HG03521 (cell line): ENCODE data around the gene POLR2I.

Source experiments
- ATAC-seq: cut with Tn5 transposase; IDR thresholded peaks from one replicate; pipeline ENCODE4 v1.9.1; 2021; ENCODE audit warnings: mild to moderate bottlenecking, moderate library complexity; ENCODE audit not compliant: unreplicated experiment

Gene POLR2I

DNA sequence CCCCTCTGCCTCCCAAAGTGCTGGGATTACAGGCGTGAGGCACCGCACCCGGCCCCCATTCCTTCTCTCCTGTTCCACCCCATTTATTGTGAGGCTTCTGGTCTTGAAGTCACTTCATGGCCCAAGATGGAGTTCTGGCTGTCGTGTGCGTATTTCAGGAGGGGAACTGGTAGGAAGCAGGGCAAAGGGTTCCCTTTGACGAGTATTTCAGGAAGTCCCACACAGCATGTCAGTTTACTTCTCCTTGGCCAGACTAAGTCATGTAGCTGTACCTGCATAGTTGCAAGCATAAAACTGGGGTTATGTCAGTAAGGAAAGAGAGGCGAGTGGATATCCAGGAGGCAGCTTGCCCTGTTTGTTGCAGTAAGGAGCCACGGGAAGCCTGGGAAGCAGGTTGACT lies 49.8 kb downstream of the POLR2I start:
- no peak for ATAC-seq
